Measurements from ENCODE around the gene KLF14.
"Not testable (repeated sequence)": the region's sequence is repeated elsewhere in the genome, so short reads cannot be mapped to it uniquely, and the experiment has no call there.

Gene KLF14

DNA sequence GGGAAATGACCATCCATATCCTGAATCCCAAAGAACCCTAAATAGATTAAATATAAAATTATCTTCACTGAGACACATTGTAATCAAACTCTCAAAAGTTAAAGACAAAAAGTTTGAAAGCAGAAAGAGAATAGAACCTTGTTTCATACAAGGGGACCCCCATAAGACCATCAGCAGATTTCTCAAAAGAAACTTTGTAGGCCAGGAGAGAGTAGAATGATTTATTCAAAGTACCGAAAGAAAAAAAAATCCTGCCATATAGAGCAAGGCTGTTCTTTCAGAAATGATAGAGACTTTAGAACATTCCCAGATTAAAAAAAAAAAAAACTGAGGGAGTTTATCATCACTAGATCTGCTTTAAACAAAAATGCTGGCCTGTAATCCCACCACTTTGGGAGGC, 34.8 kb upstream of the KLF14 start:
- Histone ChIP-seq H3F3A (ENCODE audit: insufficient read depth) (no peaks in the 10 kb centered on the region), H3K36me3 (ENCODE audit: low read length) (no peaks in the 10 kb centered on the region), H3K9me3 (ENCODE audit: insufficient read depth, low read length) (no peaks in the 10 kb centered on the region), H3K4me3 (ENCODE audit: insufficient read depth, low read length, poor library complexity, severe bottlenecking) (no peak overlapping the region), H3K79me2 (ENCODE audit: insufficient read depth, low read length) (no peaks in the 10 kb centered on the region), H3K9ac (ENCODE audit: low read length) (no peak overlapping the region), H3K4me2 (ENCODE audit: low read depth, low read length, poor library complexity, severe bottlenecking) (no peak overlapping the region), H3K27ac (ENCODE audit: low read depth, low read length) (no peak overlapping the region), H3K27me3 (ENCODE audit: low read length) (no peaks in the 10 kb centered on the region), H2AFZ (ENCODE audit: low read depth, low read length, severe bottlenecking) (no peak overlapping the region), H3K9me2 (replicated peaks; ENCODE audit: insufficient read depth, low read length) (no peaks in the 10 kb centered on the region), H4K20me1 (ENCODE audit: low read depth, low read length) (no peaks in the 10 kb centered on the region)
- TF ChIP-seq, protein P1, sequence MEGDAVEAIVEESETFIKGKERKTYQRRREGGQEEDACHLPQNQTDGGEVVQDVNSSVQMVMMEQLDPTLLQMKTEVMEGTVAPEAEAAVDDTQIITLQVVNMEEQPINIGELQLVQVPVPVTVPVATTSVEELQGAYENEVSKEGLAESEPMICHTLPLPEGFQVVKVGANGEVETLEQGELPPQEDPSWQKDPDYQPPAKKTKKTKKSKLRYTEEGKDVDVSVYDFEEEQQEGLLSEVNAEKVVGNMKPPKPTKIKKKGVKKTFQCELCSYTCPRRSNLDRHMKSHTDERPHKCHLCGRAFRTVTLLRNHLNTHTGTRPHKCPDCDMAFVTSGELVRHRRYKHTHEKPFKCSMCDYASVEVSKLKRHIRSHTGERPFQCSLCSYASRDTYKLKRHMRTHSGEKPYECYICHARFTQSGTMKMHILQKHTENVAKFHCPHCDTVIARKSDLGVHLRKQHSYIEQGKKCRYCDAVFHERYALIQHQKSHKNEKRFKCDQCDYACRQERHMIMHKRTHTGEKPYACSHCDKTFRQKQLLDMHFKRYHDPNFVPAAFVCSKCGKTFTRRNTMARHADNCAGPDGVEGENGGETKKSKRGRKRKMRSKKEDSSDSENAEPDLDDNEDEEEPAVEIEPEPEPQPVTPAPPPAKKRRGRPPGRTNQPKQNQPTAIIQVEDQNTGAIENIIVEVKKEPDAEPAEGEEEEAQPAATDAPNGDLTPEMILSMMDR (IDR thresholded peaks at IDR 0.05; ENCODE audit: insufficient read depth, low read length, poor library complexity, severe bottlenecking) = no peak
- no peak for TF ChIP-seq EZH2phosphoT487 (conservative IDR thresholded peaks at IDR 0.05; ENCODE audit: low read length)

DNA sequence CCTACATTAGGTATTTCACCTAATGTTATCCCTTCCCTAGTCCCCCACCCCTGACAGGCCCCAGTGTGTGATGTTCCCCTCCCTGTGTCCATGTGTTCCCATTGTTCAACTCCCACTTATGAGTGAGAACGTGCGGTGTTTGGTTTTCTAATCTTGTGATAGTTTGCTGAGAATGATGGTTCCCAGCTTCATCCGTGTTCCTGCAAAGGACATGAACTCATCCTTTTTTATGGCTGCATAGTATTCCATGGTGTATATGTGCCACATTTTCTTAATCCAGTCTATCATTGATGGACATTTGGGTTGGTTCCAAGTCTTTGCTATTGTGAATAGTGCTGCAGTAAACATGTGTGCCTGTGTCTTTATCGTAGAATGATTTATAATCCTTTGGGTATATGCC, 30.6 kb upstream of the KLF14 start:
- not testable (repeated sequence) for H3K4me3 ChIP-seq (ENCODE audit: insufficient read depth, low read length, poor library complexity, severe bottlenecking); H3K9me2 ChIP-seq (replicated peaks; ENCODE audit: insufficient read depth, low read length); H3K9me3 ChIP-seq (ENCODE audit: insufficient read depth, low read length); H3K79me2 ChIP-seq (ENCODE audit: insufficient read depth, low read length); H3K36me3 ChIP-seq (ENCODE audit: low read length); H3K9ac ChIP-seq (ENCODE audit: low read length); H4K20me1 ChIP-seq (ENCODE audit: low read depth, low read length); H3K27ac ChIP-seq (ENCODE audit: low read depth, low read length); H3K4me2 ChIP-seq (ENCODE audit: low read depth, low read length, poor library complexity, severe bottlenecking); H2AFZ ChIP-seq (ENCODE audit: low read depth, low read length, severe bottlenecking); H3K27me3 ChIP-seq (ENCODE audit: low read length); H3F3A ChIP-seq (ENCODE audit: insufficient read depth)

DNA sequence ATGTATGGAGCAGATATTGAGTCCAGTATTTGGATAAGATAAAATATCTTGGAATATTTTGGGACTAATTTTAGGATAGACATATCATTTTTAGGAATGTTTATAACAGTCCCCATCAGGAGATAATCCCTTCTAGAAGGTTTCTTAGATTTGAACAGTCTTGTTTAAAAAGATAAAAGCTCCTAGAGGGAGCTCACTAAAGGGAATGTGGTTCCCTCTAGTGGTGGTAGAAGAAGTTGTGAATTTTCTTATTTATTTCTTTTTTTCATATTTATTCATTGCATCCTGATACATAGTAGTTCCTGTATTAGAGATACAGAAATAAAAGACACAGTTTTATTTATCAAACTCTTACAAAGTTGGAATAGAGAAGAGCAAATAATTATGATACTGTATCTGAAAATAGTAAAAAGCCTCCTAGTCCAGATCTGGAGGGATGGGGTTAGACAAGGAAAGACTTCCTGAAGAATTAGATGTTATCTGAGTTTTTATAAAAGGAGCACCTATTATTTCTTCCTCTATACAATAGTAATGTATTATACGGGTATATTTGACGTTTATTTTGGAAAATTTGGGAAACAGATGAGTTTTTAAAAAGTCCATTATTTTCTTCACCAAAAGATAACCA, 24.5 kb upstream of the KLF14 start:
- Histone ChIP-seq H3K4me3 (ENCODE audit: insufficient read depth, low read length, poor library complexity, severe bottlenecking) (no peak overlapping the region), H3K9me3 (ENCODE audit: insufficient read depth, low read length) (no peaks in the 10 kb centered on the region), H3K27ac (ENCODE audit: low read depth, low read length) (no peak overlapping the region), H3K9ac (ENCODE audit: low read length) (no peak overlapping the region), H3K36me3 (ENCODE audit: low read length) (no peaks in the 10 kb centered on the region), H3F3A (ENCODE audit: insufficient read depth) (peaks cover 4% of the 10 kb centered on the region; the same call in 1 of the 2 replicates), H3K27me3 (ENCODE audit: low read length) (no peaks in the 10 kb centered on the region), H3K79me2 (ENCODE audit: insufficient read depth, low read length) (no peaks in the 10 kb centered on the region), H3K9me2 (replicated peaks; ENCODE audit: insufficient read depth, low read length) (no peaks in the 10 kb centered on the region), H3K4me2 (ENCODE audit: low read depth, low read length, poor library complexity, severe bottlenecking) (no peak overlapping the region), H2AFZ (ENCODE audit: low read depth, low read length, severe bottlenecking) (no peak overlapping the region), H4K20me1 (ENCODE audit: low read depth, low read length) (no peaks in the 10 kb centered on the region)
- TF ChIP-seq, protein P1 (IDR thresholded peaks at IDR 0.05; ENCODE audit: insufficient read depth, low read length, poor library complexity, severe bottlenecking) = peak; percentile 62
- no peak for TF ChIP-seq EZH2phosphoT487 (conservative IDR thresholded peaks at IDR 0.05; ENCODE audit: low read length)

DNA sequence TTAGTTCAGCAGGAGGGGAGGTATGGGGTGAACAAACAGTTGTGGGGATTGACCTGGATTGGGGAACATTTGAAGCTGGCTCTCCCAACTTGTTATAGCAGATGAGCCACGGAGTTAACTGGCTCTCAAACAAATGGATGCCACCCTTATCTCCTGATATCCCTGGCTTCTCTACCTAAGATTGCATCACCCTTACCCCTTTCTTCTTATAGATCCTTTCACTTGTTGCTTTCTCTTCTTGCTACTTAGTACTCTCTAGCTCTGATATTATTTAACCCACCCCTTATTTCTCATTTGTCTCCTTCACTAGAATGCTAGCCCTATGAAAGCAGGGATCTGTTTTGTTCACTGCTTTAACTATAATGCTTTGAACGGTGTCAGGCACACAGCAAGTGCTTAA, 22.3 kb upstream of the KLF14 start:
- Histone ChIP-seq H3K9me2 (replicated peaks; ENCODE audit: insufficient read depth, low read length) (no peaks in the 10 kb centered on the region), H2AFZ (ENCODE audit: low read depth, low read length, severe bottlenecking) (no peak overlapping the region), H3F3A (ENCODE audit: insufficient read depth) (peaks cover 4% of the 10 kb centered on the region; the same call in 1 of the 2 replicates), H3K4me2 (ENCODE audit: low read depth, low read length, poor library complexity, severe bottlenecking) (no peak overlapping the region), H3K9ac (ENCODE audit: low read length) (no peak overlapping the region), H3K36me3 (ENCODE audit: low read length) (no peaks in the 10 kb centered on the region; the same call in 1 of the 2 replicates), H3K79me2 (ENCODE audit: insufficient read depth, low read length) (no peaks in the 10 kb centered on the region), H3K4me3 (ENCODE audit: insufficient read depth, low read length, poor library complexity, severe bottlenecking) (no peak overlapping the region), H3K27me3 (ENCODE audit: low read length) (no peaks in the 10 kb centered on the region), H4K20me1 (ENCODE audit: low read depth, low read length) (no peaks in the 10 kb centered on the region), H3K27ac (ENCODE audit: low read depth, low read length) (no peak overlapping the region), H3K9me3 (ENCODE audit: insufficient read depth, low read length) (no peaks in the 10 kb centered on the region)
- TF ChIP-seq, protein P1 (IDR thresholded peaks at IDR 0.05; ENCODE audit: insufficient read depth, low read length, poor library complexity, severe bottlenecking) = no peak
- TF ChIP-seq EZH2phosphoT487 (conservative IDR thresholded peaks at IDR 0.05; ENCODE audit: low read length) = no peak
